ENCODE measurements around the gene RAB34. TPM values are rescaled to one million over a fixed set of nuclear protein-coding genes. Genes with fewer than 3 reads are reported as not detected.

Gene RAB34
- total RNA-seq, 1 experiment from 2014 or later, result 284 TPM

DNA sequence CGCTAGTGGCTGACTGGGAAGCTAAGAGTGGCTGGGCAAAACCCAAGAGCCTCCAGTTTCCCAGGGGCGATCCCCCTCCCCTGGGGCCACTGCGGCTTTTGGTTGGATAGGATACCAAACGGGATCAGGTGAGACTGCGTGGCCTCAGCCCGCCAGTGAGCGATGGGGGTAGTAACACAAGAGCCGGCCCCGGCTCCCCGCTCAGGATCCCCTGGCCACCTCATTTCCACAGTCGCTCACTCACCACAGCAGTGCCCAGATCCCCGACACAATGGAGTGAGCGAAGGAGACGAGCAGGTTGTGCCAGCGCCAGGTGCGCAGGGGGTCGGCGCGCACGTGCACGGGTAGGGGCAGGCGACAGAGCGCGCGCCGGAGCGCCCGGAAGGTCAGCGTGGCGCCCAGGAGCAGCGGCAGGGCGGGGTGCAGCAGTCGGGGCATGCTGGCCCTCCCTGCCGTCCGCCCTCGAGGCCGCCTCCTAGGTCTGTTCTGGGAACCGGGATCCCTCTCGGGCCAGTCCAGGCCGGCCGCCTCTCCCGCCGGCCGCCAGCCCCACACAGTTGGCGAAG lies 8.1 kb upstream of the RAB34 start:
- Histone ChIP-seq H3K27ac (ENCODE audit: low read length) (peak overlapping the region; percentile 99), H3K4me3 (ENCODE audit: low read depth in 2 of 2, low read length in 2 of 2) (peak overlapping the region; percentile 69 to 96), H3K36me3 (ENCODE audit: control insufficient read depth, insufficient read depth, low read length) (peaks cover 26% of the 10 kb centered on the region), H3K4me1 (ENCODE audit: control insufficient read depth, insufficient read depth, low read length) (peaks cover 41% of the 10 kb centered on the region), H3K27me3 (ENCODE audit: control insufficient read depth, insufficient read depth, low read length) (no peaks in the 10 kb centered on the region), H3K9me3 (ENCODE audit: control insufficient read depth, insufficient read depth, low read depth, low read length) (no peaks in the 10 kb centered on the region)
- ATAC-seq (peak; percentile 55), DNase-seq (ENCODE audit: low read depth, low spot score) (no peak)
- in situ Hi-C loops (cut with HindIII; ENCODE audit: low pct_unique_long_range_greater_than_20kb, low sequenced_read_pairs) (no loop called here), intact Hi-C loops (cut with micrococcal nuclease; ENCODE audit: unreplicated experiment) (loop anchor here (5.0 to 10.0 kb wide), 2 partner anchors 179 to 227 kb away; partner anchors contain the start of genes DHRS13 and PHF12)
- POLR2A ChIA-PET, result interaction anchor here (0.6 to 2.3 kb wide), 3 partner anchors 25 to 153 kb away, joined by 3 to 25 read pairs (median 3); no protein-coding TSS in a partner anchor
- TF ChIP-seq SIN3A (IDR thresholded peaks at IDR 0.05; ENCODE audit: borderline replicate concordance, insufficient read depth, low read depth, low read length) (peak; percentile 14; the same call in 1 of the 2 replicates), POLR2AphosphoS5 (IDR thresholded peaks at IDR 0.05; ENCODE audit: low read depth, low read length) (peak; percentile 59; the same call in 1 of the 2 replicates)
- TF ChIP-seq, protein P1, sequence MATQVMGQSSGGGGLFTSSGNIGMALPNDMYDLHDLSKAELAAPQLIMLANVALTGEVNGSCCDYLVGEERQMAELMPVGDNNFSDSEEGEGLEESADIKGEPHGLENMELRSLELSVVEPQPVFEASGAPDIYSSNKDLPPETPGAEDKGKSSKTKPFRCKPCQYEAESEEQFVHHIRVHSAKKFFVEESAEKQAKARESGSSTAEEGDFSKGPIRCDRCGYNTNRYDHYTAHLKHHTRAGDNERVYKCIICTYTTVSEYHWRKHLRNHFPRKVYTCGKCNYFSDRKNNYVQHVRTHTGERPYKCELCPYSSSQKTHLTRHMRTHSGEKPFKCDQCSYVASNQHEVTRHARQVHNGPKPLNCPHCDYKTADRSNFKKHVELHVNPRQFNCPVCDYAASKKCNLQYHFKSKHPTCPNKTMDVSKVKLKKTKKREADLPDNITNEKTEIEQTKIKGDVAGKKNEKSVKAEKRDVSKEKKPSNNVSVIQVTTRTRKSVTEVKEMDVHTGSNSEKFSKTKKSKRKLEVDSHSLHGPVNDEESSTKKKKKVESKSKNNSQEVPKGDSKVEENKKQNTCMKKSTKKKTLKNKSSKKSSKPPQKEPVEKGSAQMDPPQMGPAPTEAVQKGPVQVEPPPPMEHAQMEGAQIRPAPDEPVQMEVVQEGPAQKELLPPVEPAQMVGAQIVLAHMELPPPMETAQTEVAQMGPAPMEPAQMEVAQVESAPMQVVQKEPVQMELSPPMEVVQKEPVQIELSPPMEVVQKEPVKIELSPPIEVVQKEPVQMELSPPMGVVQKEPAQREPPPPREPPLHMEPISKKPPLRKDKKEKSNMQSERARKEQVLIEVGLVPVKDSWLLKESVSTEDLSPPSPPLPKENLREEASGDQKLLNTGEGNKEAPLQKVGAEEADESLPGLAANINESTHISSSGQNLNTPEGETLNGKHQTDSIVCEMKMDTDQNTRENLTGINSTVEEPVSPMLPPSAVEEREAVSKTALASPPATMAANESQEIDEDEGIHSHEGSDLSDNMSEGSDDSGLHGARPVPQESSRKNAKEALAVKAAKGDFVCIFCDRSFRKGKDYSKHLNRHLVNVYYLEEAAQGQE (IDR thresholded peaks at IDR 0.05; ENCODE audit: insufficient read depth in 1 of 2, low read depth in 2 of 2, low read length in 1 of 2), result no peak; a peak in 1 of 4 replicates
- BruUV-seq (replicated peaks), result no TSS peak
- CTCF ChIA-PET, result interaction anchor here (0.6 to 3.7 kb wide), 11 partner anchors 15 to 228 kb away, joined by 3 to 123 read pairs (median 8); partner anchors contain the start of genes DHRS13 and TRAF4

DNA sequence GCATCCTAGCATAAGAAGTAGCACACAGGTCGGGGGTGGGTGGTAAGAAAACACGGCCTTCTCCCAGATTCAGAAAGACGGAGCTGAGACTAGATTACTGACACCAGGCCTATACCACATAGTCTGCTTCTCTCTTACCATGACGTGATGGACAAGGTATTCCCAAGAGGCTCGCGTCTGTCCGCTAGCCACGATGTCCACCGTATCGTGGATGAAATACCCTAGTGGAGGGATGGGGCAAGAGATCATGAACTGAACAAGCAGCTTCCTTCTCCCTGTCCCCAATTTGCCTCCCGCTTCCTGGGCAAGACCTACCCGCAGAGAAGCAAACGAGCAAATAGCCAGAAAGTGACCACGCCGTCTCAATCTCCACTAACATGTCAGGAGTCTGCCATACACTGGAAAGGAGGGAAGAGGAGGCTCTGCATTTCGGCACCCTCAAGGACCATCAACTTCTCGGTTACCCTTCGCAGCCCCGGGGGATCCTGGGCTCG lies 7.5 kb upstream of the RAB34 start:
- Histone ChIP-seq H3K4me3 (ENCODE audit: low read depth in 2 of 2, low read length in 2 of 2) (peak overlapping the region; percentile 69 to 96), H3K9me3 (ENCODE audit: control insufficient read depth, insufficient read depth, low read depth, low read length) (no peaks in the 10 kb centered on the region), H3K27ac (ENCODE audit: low read length) (peak overlapping the region; percentile 99), H3K36me3 (ENCODE audit: control insufficient read depth, insufficient read depth, low read length) (peaks cover 30% of the 10 kb centered on the region), H3K4me1 (ENCODE audit: control insufficient read depth, insufficient read depth, low read length) (peaks cover 41% of the 10 kb centered on the region), H3K27me3 (ENCODE audit: control insufficient read depth, insufficient read depth, low read length) (no peaks in the 10 kb centered on the region)
- CTCF ChIA-PET, result interaction anchor here (1.0 to 3.0 kb wide), 2 partner anchors 38 to 225 kb away, joined by 3 to 12 read pairs; no protein-coding TSS in a partner anchor
- DNase-seq (ENCODE audit: low read depth, low spot score) (no peak), ATAC-seq (peak; percentile 12)
- TF ChIP-seq, protein P1 (IDR thresholded peaks at IDR 0.05; ENCODE audit: insufficient read depth in 1 of 2, low read depth in 2 of 2, low read length in 1 of 2), result no peak; a peak in 1 of 4 replicates
- TF ChIP-seq, protein P2, sequence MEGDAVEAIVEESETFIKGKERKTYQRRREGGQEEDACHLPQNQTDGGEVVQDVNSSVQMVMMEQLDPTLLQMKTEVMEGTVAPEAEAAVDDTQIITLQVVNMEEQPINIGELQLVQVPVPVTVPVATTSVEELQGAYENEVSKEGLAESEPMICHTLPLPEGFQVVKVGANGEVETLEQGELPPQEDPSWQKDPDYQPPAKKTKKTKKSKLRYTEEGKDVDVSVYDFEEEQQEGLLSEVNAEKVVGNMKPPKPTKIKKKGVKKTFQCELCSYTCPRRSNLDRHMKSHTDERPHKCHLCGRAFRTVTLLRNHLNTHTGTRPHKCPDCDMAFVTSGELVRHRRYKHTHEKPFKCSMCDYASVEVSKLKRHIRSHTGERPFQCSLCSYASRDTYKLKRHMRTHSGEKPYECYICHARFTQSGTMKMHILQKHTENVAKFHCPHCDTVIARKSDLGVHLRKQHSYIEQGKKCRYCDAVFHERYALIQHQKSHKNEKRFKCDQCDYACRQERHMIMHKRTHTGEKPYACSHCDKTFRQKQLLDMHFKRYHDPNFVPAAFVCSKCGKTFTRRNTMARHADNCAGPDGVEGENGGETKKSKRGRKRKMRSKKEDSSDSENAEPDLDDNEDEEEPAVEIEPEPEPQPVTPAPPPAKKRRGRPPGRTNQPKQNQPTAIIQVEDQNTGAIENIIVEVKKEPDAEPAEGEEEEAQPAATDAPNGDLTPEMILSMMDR (IDR thresholded peaks at IDR 0.05), result no peak
- TF ChIP-seq POLR2AphosphoS5 (IDR thresholded peaks at IDR 0.05; ENCODE audit: low read depth, low read length) (peak; percentile 95), TCF7L2 (IDR thresholded peaks at IDR 0.05; ENCODE audit: low read depth, low read length) (no peak), SIN3A (IDR thresholded peaks at IDR 0.05; ENCODE audit: borderline replicate concordance, insufficient read depth, low read depth, low read length) (no peak)
- in situ Hi-C loops (cut with HindIII; ENCODE audit: low pct_unique_long_range_greater_than_20kb, low sequenced_read_pairs), result no loop called here
- intact Hi-C loops (cut with micrococcal nuclease; ENCODE audit: unreplicated experiment), result loop anchor here (5.0 to 10.0 kb wide), 2 partner anchors 180 to 227 kb away; partner anchors contain the start of genes DHRS13 and PHF12
- POLR2A ChIA-PET, result interaction anchor here (0.6 to 0.7 kb wide), 2 partner anchors 29 to 153 kb away, joined by 3 read pairs; no protein-coding TSS in a partner anchor
- no TSS peak for BruUV-seq (replicated peaks)
